ENCODE data around the gene CYP4F22. TPM values are rescaled to one million over a fixed set of nuclear protein-coding genes. Genes with fewer than 3 reads are reported as not detected.

The CYP4F22 gene
- total and polyA plus RNA-seq, 10 of the 15 experiments (the other 5 are each of a cell fraction or from before 2014, with no cell fraction given) = not detected

DNA sequence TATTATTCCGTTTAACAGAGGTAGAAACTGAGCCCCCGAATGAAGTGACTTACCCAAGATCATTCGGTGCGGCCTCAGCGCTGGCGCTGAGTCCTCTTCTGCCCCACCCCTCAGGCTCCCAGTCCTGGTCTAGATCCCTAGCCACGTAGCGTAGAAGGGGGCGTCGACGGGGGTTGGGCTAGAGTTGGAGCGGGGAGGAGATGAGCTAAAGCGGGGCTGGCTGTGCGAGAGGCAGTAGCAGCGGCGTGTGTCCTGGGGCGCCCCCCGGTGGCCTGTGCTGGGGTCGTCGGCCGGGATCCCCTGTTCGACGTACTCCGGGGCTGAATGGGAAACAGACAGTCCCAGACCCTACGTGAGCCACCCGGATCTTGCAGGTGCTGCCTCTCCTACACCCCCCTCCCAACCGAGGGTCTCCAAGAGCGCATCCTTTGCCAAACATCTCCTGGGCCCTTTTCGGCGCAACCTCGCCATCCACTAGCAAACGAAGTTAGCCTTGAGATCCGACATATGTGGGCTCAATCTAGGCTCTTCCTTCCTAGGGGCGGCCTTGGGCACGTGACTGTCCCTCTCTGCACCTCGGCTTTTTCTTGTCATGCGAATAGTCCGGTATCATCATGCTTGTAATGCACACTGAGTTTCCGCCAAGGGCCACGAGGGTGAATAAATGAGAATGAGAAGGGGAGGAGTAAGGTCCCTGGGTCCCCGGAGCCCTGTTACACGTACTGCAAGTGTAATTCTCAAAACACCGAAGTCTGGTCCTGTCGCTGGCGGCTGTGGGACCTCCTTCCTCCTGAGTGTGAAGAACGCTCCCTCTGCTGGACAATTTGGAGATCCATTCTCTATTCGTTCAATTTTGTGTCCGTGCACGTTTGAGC, 47.7 kb downstream of the CYP4F22 start (continued):
- TF ChIP-seq, protein P1, sequence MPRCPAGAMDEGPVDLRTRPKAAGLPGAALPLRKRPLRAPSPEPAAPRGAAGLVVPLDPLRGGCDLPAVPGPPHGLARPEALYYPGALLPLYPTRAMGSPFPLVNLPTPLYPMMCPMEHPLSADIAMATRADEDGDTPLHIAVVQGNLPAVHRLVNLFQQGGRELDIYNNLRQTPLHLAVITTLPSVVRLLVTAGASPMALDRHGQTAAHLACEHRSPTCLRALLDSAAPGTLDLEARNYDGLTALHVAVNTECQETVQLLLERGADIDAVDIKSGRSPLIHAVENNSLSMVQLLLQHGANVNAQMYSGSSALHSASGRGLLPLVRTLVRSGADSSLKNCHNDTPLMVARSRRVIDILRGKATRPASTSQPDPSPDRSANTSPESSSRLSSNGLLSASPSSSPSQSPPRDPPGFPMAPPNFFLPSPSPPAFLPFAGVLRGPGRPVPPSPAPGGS (IDR thresholded peaks at IDR 0.05; ENCODE audit: borderline replicate concordance, insufficient read depth, low read depth, low read length, poor library complexity, severe bottlenecking) = no peak
- no peak for TF ChIP-seq SUPT20H (IDR thresholded peaks at IDR 0.05; ENCODE audit: borderline replicate concordance, control insufficient read depth, low read depth, low read length)
- TF ChIP-seq, protein P2, sequence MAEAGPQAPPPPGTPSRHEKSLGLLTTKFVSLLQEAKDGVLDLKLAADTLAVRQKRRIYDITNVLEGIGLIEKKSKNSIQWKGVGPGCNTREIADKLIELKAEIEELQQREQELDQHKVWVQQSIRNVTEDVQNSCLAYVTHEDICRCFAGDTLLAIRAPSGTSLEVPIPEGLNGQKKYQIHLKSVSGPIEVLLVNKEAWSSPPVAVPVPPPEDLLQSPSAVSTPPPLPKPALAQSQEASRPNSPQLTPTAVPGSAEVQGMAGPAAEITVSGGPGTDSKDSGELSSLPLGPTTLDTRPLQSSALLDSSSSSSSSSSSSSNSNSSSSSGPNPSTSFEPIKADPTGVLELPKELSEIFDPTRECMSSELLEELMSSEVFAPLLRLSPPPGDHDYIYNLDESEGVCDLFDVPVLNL (IDR thresholded peaks at IDR 0.05; ENCODE audit: low read depth, low read length) = no peak
- TF ChIP-seq SREBF1 (IDR thresholded peaks at IDR 0.05; ENCODE audit: low read length) = no peak
- peak; percentile 70 for TF ChIP-seq IKZF1 (conservative IDR thresholded peaks at IDR 0.05)
- no peak for TF ChIP-seq BACH1 (IDR thresholded peaks at IDR 0.05; ENCODE audit: borderline replicate concordance)
- TF ChIP-seq RB1 (IDR thresholded peaks at IDR 0.05; ENCODE audit: borderline replicate concordance) = peak; percentile 40; the same call in 1 of the 2 replicates
- TF ChIP-seq BHLHE40 (IDR thresholded peaks at IDR 0.05; ENCODE audit: borderline replicate concordance in 1 of 2, low read depth in 2 of 2, low read length in 1 of 2) = peak; percentile 71 to 79; a peak in 3 of 4 replicates
- TF ChIP-seq MYC (IDR thresholded peaks at IDR 0.05; ENCODE audit: insufficient read depth, insufficient read length, insufficient replicate concordance, low read length, severe bottlenecking) = no peak
- TF ChIP-seq RAD51 (IDR thresholded peaks at IDR 0.05) = peak; percentile 69; the same call in 1 of the 2 replicates
- TF ChIP-seq HCFC1 (IDR thresholded peaks at IDR 0.05; ENCODE audit: low read length) = 0 out of 2 replicates have a peak, but pooled peaks have one; percentile 7
- TF ChIP-seq ZZZ3 (IDR thresholded peaks at IDR 0.05; ENCODE audit: control insufficient read depth, insufficient read length, low read depth) = no peak
- TF ChIP-seq CREM (IDR thresholded peaks at IDR 0.05; ENCODE audit: low read depth) = 0 out of 2 replicates have a peak, but pooled peaks have one; percentile 40
- peak; percentile 49; the same call in 1 of the 2 replicates for TF ChIP-seq RUNX3 (IDR thresholded peaks at IDR 0.05; ENCODE audit: low read length)
- 0 out of 2 replicates have a peak, but pooled peaks have one; percentile 22 for TF ChIP-seq MXI1 (IDR thresholded peaks at IDR 0.05; ENCODE audit: low read depth, low read length)
- TF ChIP-seq CREB1 (IDR thresholded peaks at IDR 0.05; ENCODE audit: low read depth) = 0 out of 2 replicates have a peak, but pooled peaks have one; percentile 30
- TF ChIP-seq YY1 (IDR thresholded peaks at IDR 0.05; ENCODE audit: low read depth, low read length) = peak; percentile 48; the same call in 1 of the 2 replicates
- TF ChIP-seq POLR2A (IDR thresholded peaks at IDR 0.05; ENCODE audit: low read depth, low read length) = no peak
- TF ChIP-seq, protein P3, sequence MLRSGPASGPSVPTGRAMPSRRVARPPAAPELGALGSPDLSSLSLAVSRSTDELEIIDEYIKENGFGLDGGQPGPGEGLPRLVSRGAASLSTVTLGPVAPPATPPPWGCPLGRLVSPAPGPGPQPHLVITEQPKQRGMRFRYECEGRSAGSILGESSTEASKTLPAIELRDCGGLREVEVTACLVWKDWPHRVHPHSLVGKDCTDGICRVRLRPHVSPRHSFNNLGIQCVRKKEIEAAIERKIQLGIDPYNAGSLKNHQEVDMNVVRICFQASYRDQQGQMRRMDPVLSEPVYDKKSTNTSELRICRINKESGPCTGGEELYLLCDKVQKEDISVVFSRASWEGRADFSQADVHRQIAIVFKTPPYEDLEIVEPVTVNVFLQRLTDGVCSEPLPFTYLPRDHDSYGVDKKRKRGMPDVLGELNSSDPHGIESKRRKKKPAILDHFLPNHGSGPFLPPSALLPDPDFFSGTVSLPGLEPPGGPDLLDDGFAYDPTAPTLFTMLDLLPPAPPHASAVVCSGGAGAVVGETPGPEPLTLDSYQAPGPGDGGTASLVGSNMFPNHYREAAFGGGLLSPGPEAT (IDR thresholded peaks at IDR 0.05; ENCODE audit: low read depth) = 0 out of 2 replicates have a peak, but pooled peaks have one; percentile 20
- TF ChIP-seq PAX5 (IDR thresholded peaks at IDR 0.05; ENCODE audit: borderline replicate concordance, low read depth, low read length) = peak; percentile 38; the same call in 1 of the 2 replicates
- TF ChIP-seq CHD2 (IDR thresholded peaks at IDR 0.05; ENCODE audit: borderline replicate concordance, low read depth, low read length) = 0 out of 2 replicates have a peak, but pooled peaks have one; percentile 24
- TF ChIP-seq SMC3 (IDR thresholded peaks at IDR 0.05; ENCODE audit: borderline replicate concordance, low read length) = peak; percentile 96
- TF ChIP-seq CBX5 (IDR thresholded peaks at IDR 0.05; ENCODE audit: low read depth) = no peak
- TF ChIP-seq MYB (IDR thresholded peaks at IDR 0.05; ENCODE audit: borderline replicate concordance, low read depth, low read length) = 0 out of 2 replicates have a peak, but pooled peaks have one; percentile 2
- TF ChIP-seq, protein P4, sequence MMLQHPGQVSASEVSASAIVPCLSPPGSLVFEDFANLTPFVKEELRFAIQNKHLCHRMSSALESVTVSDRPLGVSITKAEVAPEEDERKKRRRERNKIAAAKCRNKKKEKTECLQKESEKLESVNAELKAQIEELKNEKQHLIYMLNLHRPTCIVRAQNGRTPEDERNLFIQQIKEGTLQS (IDR thresholded peaks at IDR 0.05; ENCODE audit: borderline replicate concordance, extremely low read depth, low read depth, low read length) = peak; percentile 24; the same call in 1 of the 2 replicates

All from GM12878 (cell line).